ENCODE measurements around the gene KDM4C.

GRCh38 chr9:7028591-7028990, 270.8 kb downstream of the KDM4C start:
- TF ChIP-seq CTCF (optimal IDR thresholded peaks at IDR 0.05 in 1 of 3, IDR thresholded peaks at IDR 0.05 in 1 of 3, conservative IDR thresholded peaks at IDR 0.05 in 1 of 3; ENCODE audit: extremely low read depth in 1 of 3, insufficient read depth in 2 of 3, low read length in 3 of 3) (no peak), EZH2 (IDR thresholded peaks at IDR 0.05; ENCODE audit: low read length) (no peak)
